Neural progenitor cell (in vitro differentiated cells): ENCODE results near the gene SS18L1. TPM values are rescaled to one million over a fixed set of nuclear protein-coding genes. Genes with fewer than 3 reads are reported as not detected.

Experiments used
- DNase-seq: peaks from one replicate; pipeline ENCODE4 v3.0.0-alpha.2; 2016; ENCODE audit warnings: low spot score
- H2AFZ ChIP-seq: fragments of 200-600 bp; sonication (generic); replicated peaks from 2 replicates; pipeline ENCODE4 v1.6.1; 2016; ENCODE audit warnings: antibody characterized with exemption
- H3F3A ChIP-seq: fragments of 200-600 bp; sonication (generic); 2 replicates; pipeline ENCODE4 v1.6.1; 2016; ENCODE audit warnings: antibody characterized with exemption, low read depth
- H3K27ac ChIP-seq: fragments of 200-600 bp; sonication (generic); 2 replicates; pipeline ENCODE4 v1.5.1; 2016; ENCODE audit warnings: mild to moderate bottlenecking
- H3K27me3 ChIP-seq: fragments of 200-600 bp; sonication (generic); 2 replicates; pipeline ENCODE4 v1.6.1; 2016; ENCODE audit warnings: mild to moderate bottlenecking, moderate library complexity
- H3K36me3 ChIP-seq: fragments of 200-600 bp; sonication (generic); 2 replicates; pipeline ENCODE4 v1.5.1; 2016
- H3K4me1 ChIP-seq: fragments of 200-600 bp; sonication (generic); 2 replicates; pipeline ENCODE4 v1.6.1; 2016; ENCODE audit warnings: mixed run types
- H3K4me2 ChIP-seq: fragments of 200-600 bp; sonication (generic); 2 replicates; pipeline ENCODE4 v1.6.1; 2016
- H3K4me3 ChIP-seq: fragments of 200-600 bp; sonication (generic); 2 replicates; pipeline ENCODE4 v1.5.1; 2016
- H3K79me2 ChIP-seq: fragments of 200-600 bp; sonication (generic); 2 replicates; pipeline ENCODE4 v1.6.1; 2016; ENCODE audit warnings: low read depth
- H3K9ac ChIP-seq: fragments of 200-600 bp; sonication (generic); 2 replicates; pipeline ENCODE4 v1.6.1; 2016
- H3K9me3 ChIP-seq: fragments of 200-600 bp; sonication (generic); 2 replicates; pipeline ENCODE4 v1.5.1; 2016; ENCODE audit warnings: low read depth
- H4K20me1 ChIP-seq: fragments of 200-600 bp; sonication (generic); 2 replicates; pipeline ENCODE4 v1.6.1; 2016; ENCODE audit warnings: low read depth
- H3K27ac Mint-ChIP-seq: 3 replicates; pipeline ENCODE4 v1.8.0; 2021; ENCODE audit warnings: mixed read lengths
- H3K27me3 Mint-ChIP-seq: 2 replicates; pipeline ENCODE4 v1.8.0; 2022; ENCODE audit warnings: low read depth, mild to moderate bottlenecking, inconsistent platforms, moderate library complexity, mixed read lengths; ENCODE audit not compliant: insufficient read depth
- H3K36me3 Mint-ChIP-seq: 3 replicates; pipeline ENCODE4 v1.8.0; 2021; ENCODE audit warnings: mixed read lengths
- H3K4me1 Mint-ChIP-seq: 3 replicates; pipeline ENCODE4 v1.8.0; 2021; ENCODE audit warnings: mixed read lengths
- H3K4me3 Mint-ChIP-seq: 3 replicates; pipeline ENCODE4 v1.8.0; 2021; ENCODE audit warnings: mild to moderate bottlenecking, moderate library complexity, mixed read lengths
- H3K9me3 Mint-ChIP-seq: 3 replicates; pipeline ENCODE4 v1.8.0; 2020; ENCODE audit warnings: mixed read lengths
- CTCF ChIP-seq: fragments of 200-600 bp; sonication (generic); IDR thresholded peaks from 2 replicates; pipeline ENCODE4 v1.5.1; 2017; ENCODE audit warnings: antibody characterized with exemption, mild to moderate bottlenecking
- EZH2 ChIP-seq: fragments of 200-600 bp; sonication (generic); IDR thresholded peaks from 2 replicates; pipeline ENCODE4 v1.6.1; 2017; ENCODE audit warnings: antibody characterized with exemption, mild to moderate bottlenecking, moderate library complexity
- EZH2phosphoT487 ChIP-seq: fragments of 200-600 bp; sonication (generic); IDR thresholded peaks from 2 replicates; pipeline ENCODE4 v1.6.1; 2017; ENCODE audit warnings: antibody characterized with exemption
- total RNA-seq: library from RNA; depleted of rRNA; stranded (reverse); fragments of >200 nt; gene quantifications from 2 replicates; pipeline ENCODE4 v1.2.3, GENCODE V29; 2015; ENCODE audit warnings: low replicate concordance

Gene SS18L1
- total RNA-seq, 1 donor from 2014 or later, result 25.5 TPM

- peaks cover 84% of the 10 kb centered on the region for H3K27me3 ChIP-seq
- H3K9ac ChIP-seq, result no peak overlapping the region
- no peaks in the 10 kb centered on the region for H3K36me3 ChIP-seq
- H3K4me1 Mint-ChIP-seq, result peaks cover 11% of the 10 kb centered on the region
- H3K27me3 Mint-ChIP-seq, result peaks cover 38% of the 10 kb centered on the region
- DNase-seq, result peak; percentile 43
- no peak overlapping the region for H3K27ac Mint-ChIP-seq
- TF ChIP-seq EZH2 (no peak), CTCF (no peak), EZH2phosphoT487 (no peak)
- peak overlapping the region; percentile 67 for H3K4me3 Mint-ChIP-seq
- H4K20me1 ChIP-seq, result peaks cover 42% of the 10 kb centered on the region
- H3K4me2 ChIP-seq, result peak overlapping the region; percentile 94
- no peaks in the 10 kb centered on the region for H3K9me3 Mint-ChIP-seq
- H3K36me3 Mint-ChIP-seq, result no peaks in the 10 kb centered on the region
- H3K4me1 ChIP-seq, result peaks cover 25% of the 10 kb centered on the region
- no peak overlapping the region for H3K4me3 ChIP-seq
- no peak overlapping the region for H2AFZ ChIP-seq
- no peaks in the 10 kb centered on the region for H3K9me3 ChIP-seq
- H3F3A ChIP-seq, result peaks cover 22% of the 10 kb centered on the region
- H3K79me2 ChIP-seq, result no peaks in the 10 kb centered on the region
- H3K27ac ChIP-seq, result no peak overlapping the region
These were observed 74.6 kb downstream of the SS18L1 start for GRCh38 chr20:62217913-62218773.

GRCh38 chr20:62219101-62219991 lies 75.8 kb downstream of the SS18L1 start:
- H2AFZ ChIP-seq, result no peak overlapping the region
- no peaks in the 10 kb centered on the region for H3K36me3 Mint-ChIP-seq
- H3K4me1 Mint-ChIP-seq, result peaks cover 11% of the 10 kb centered on the region
- H3K4me2 ChIP-seq, result peak overlapping the region; percentile 94
- peak; percentile 57 for TF ChIP-seq EZH2phosphoT487
- TF ChIP-seq EZH2, result no peak
- H3K4me3 ChIP-seq, result peak overlapping the region; percentile 53
- H3K27me3 Mint-ChIP-seq, result peaks cover 40% of the 10 kb centered on the region
- no peaks in the 10 kb centered on the region for H3K9me3 ChIP-seq
- no peak overlapping the region for H3K27ac Mint-ChIP-seq
- no peaks in the 10 kb centered on the region for H3K36me3 ChIP-seq
- H3K4me3 Mint-ChIP-seq, result peak overlapping the region; percentile 77
- no peaks in the 10 kb centered on the region for H3K9me3 Mint-ChIP-seq
- no peak overlapping the region for H3K9ac ChIP-seq
- H3K79me2 ChIP-seq, result no peaks in the 10 kb centered on the region
- peaks cover 25% of the 10 kb centered on the region for H3K4me1 ChIP-seq
- DNase-seq, result peak; percentile 82
- H3F3A ChIP-seq, result peaks cover 22% of the 10 kb centered on the region
- H3K27me3 ChIP-seq, result peaks cover 96% of the 10 kb centered on the region
- H4K20me1 ChIP-seq, result peaks cover 39% of the 10 kb centered on the region
- no peak overlapping the region for H3K27ac ChIP-seq

GRCh38 chr20:62219992-62220665 lies 76.6 kb downstream of the SS18L1 start, which contains the start of gene HRH3:
HRH3 (minus strand) TSS chr20:62220278; CDS start chr20:62219970, 308 bp downstream.
- no peak within 1 kb of the TSS for H3K27ac Mint-ChIP-seq
- peaks cover 11% of the 10 kb centered on the region for H3K4me1 Mint-ChIP-seq
- no peaks in the 10 kb centered on the region for H3K36me3 Mint-ChIP-seq
- Histone ChIP-seq H3K4me3 (peak within 1 kb of the TSS; percentile 53), H3K27ac (no peak within 1 kb of the TSS), H3K4me1 (peaks cover 25% of the 10 kb centered on the region), H4K20me1 (peaks cover 39% of the 10 kb centered on the region), H3K36me3 (no peaks in the 10 kb centered on the region), H2AFZ (no peak within 1 kb of the TSS), H3K4me2 (peak within 1 kb of the TSS; percentile 94), H3K9me3 (no peaks in the 10 kb centered on the region), H3K79me2 (no peaks in the 10 kb centered on the region), H3F3A (peaks cover 22% of the 10 kb centered on the region), H3K27me3 (peaks cover 98% of the 10 kb centered on the region), H3K9ac (no peak within 1 kb of the TSS)
- peaks cover 41% of the 10 kb centered on the region for H3K27me3 Mint-ChIP-seq
- peak; percentile 95 for DNase-seq
- H3K4me3 Mint-ChIP-seq, result peak within 1 kb of the TSS; percentile 77
- no peaks in the 10 kb centered on the region for H3K9me3 Mint-ChIP-seq
- TF ChIP-seq EZH2phosphoT487 (no peak), EZH2 (no peak), CTCF (no peak)
